Non-pigmented ciliary epithelial cell (primary cell): Measurements from ENCODE around the gene SLC38A10.

Source experiments
- DNase-seq: peaks from one replicate; pipeline ENCODE4 v3.0.0-alpha.2; 2010; ENCODE audit warnings: low read depth

Gene SLC38A10

DNA sequence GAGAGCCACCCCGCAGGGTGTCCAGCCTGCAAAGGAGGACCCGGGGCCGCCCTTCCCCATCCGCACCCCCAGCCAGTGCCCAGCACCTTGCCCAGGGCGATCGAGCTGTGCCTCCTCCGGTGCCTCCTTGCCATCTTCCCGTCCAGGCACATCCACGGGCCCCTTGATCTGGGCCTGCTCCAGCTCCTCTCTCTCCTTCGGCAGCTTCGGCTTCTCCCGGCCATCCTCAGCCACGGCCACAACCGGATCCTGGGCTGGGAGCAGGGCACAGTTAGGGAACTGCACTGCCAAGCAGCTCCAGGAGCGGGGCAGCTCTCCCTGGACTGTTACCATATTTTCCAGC lies 42.1 kb downstream of the SLC38A10 start:
- no peak for DNase-seq

DNA sequence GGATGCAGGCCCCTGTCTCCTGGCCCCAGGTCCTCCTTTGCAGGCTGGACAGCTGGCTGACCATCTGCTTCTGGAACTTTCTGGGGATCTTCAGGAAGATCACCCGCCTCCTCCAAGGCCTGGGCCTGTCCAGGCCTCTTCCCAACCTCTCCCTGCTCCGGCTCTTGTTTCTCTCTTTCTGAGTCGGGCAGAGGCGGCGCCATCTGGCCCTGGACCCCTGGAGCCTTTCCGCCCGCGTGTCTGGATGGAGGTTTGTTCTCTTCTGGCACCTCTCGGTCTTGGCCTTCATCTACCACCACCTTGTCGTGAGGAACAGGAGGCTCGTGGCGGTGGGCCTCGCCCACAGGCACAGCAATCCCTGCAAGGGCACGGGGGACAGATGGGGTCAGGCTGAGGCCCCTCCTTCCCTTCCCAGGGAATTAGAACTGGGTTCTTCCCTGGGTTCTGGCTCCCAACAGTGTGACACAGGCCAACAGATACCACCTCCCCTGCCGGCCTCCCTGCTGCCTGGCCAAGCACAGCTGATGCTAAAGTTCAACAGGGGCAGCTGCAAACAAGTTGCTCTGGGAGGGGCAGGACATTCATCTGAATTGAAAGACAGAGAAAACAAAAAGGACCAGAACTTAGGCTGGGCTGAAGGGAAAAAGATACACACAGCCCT lies 42.7 kb downstream of the SLC38A10 start:
- DNase-seq, result no peak

DNA sequence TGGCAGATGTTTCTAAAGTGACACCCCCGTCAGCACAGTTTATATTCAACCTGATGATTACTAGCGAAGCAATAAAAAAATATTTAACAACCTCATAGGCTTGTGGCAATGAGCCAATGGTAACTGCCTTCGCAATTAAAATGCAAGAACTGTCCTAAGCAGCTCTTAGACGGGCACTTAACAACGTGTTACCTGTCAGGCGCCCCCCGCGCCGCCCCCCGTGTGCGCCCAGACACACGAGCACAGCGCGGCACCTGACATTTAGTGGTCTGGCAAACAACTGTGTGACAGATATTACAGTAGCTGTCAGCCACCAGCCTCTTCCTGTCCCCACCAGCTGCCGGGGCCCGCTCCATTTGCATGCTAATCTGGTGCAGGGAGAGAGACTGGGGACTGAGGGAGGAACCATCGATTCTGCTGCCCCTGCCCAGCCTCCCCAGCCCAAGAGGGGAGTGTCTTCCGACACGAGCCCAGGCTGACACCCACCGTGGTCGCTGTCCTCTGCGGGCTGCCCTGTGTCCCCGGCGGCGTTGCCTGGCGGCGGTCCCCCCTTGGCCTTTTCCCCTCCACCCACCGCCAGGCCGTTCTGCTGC lies 43.3 kb downstream of the SLC38A10 start:
- DNase-seq, result no peak

DNA sequence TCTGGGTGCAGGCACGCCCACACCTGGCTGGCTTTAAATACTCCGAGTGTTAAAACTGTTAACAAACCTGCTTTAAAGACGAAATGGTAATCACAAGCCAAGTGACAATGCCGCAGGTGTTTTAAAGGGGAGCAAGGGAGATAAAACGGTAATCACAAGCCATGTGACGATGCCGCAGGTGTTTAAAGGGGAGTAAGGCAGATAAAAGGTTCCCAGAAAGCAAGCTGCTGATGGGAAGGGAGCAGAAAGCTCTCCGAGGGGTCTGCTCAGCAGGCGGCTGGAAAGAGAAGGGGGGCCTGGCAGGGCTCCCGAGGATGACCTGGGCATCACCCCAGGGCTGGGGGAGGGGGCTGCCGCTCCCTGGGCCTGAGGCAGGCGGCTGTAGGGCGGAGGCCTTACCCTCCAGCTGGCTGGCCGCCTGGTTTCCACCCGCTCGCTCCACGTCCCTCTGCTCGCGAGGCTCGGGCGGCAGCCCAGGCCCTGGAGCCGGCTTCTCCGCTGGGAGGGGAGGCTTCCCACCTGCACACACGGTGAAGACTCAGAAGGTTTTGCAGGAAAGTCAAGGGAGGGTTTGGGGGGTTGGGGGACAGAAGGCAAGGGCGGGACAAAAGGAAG lies 43.9 kb downstream of the SLC38A10 start:
- no peak for DNase-seq

DNA sequence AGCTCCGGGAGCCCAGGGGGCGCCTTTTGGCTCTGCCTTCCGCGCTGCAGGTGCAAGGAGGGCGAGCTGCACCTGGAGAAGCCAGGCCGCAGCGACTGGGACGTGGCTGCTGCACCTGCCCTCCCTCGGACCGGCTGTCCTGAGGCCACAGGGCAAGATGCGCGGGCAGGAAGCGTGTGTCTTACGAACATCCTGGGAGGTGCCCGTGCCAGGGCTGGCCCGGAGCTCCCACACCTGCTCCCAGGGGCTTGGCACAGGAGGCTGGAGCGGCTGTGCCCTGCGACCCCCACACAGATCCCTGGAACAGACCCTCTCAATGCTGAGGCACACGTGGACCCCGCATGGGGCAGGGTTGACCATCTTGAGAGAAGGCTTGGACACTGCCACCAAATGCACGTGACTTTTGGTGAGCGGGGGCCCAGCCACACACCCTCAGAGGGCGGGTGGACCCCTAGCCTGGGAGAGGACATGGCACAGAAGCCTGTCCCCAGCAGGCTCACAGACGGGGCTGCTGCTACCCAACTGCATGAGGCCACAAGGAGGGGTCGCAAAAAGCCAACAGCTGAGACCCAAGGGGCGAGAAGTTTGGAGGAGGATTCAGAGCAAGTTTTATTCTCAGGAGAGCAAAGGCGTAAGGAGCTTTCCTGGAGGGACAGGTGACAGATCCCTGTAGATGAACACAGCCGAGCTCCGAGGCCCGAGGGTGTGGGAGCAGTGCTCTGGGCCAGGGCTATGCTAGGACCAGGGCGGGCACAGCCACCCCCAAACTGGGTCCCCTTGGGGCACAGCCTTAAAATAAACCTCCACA lies 44.6 kb downstream of the SLC38A10 start:
- DNase-seq, result no peak

DNA sequence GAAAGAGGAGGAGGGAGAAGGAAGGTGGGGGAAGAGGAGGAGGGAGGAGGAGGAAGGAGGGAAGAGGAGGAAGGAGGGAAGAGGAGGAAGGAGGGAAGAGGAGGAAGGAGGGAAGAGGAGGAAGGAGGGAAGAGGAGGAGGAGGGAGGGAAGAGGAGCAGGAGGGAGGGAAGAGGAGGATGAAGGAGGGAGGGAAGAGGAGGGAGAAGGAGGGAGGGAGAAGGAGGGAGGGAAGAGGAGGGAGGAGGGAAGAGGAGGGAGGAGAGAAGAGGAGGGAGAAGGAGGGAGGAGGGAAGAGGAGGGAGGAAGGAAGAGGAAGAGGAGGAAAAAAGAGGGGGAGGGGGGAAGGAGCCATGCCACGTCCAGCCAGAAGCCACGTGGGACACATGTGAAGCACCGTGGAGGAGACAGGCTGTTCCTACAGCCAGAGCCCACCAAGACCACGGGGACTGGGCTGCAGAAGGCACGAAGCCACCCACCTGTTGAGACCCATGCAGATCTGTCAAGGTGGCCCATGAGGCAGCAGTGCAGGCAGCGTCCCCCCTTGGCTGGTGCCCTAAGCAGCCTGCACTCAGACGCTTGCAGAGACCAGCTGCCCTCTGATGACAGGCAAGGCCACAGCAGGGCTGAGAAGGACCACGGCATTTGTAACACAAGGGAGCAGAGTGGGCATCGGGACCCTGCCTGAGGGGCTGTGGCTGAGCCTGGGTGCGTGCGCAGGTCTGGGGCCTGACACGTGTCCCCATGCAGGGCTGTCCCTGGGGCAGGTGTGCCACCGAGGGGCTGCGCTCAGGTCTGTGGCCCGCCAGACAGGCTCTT lies 45.7 kb downstream of the SLC38A10 start:
- no peak for DNase-seq

DNA sequence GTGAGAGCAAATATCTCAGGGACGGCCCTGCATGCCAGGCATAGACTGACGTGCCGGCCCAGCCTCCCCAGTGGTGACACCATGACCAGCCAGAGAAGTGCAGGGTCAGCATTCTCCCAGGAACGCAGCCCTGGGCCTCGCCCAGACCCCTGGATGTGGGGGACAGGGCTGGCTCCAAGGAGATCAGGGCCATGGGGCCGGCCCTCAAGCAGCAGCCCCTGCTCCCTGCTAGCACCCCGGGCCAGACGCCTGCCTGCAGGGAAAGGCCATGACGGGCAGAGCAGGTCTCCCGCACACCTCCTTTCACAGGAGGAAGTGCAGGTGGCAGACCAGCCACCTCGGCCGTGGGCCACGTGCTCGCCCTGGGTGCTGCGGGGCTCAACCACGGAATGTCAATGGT lies 46.5 kb downstream of the SLC38A10 start:
- no peak for DNase-seq

DNA sequence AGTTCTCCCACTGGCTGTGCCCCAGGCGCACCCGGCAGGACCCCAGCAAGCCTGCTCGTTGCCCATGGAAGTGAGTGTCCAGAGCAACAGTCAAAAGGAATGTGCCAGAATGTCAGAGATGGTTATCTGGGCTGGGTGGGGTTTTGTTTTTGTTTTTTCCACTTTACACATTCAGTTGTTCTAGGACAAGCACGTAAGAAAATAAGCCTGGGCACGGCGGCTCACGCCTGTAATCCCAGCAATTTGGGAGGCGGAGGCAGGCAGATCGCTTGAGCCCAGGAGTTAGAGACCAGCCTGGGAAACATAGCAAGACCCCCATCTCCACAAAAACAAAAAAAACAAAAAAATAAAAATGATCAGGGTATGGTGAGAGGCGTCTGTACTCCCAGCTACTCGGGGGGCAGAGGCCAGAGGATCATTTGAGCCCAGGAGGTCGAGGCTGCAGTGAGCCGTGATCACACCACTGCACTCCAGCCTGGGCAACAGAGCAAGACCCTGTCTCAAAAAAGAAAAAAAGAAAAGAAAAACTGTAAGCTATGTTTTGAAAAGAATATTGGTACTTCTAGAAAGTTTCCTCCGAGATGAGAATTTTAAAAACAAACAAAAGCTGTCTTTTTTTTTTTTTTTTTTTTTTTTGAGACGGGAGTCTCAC lies 47.6 kb downstream of the SLC38A10 start:
- no peak for DNase-seq

DNA sequence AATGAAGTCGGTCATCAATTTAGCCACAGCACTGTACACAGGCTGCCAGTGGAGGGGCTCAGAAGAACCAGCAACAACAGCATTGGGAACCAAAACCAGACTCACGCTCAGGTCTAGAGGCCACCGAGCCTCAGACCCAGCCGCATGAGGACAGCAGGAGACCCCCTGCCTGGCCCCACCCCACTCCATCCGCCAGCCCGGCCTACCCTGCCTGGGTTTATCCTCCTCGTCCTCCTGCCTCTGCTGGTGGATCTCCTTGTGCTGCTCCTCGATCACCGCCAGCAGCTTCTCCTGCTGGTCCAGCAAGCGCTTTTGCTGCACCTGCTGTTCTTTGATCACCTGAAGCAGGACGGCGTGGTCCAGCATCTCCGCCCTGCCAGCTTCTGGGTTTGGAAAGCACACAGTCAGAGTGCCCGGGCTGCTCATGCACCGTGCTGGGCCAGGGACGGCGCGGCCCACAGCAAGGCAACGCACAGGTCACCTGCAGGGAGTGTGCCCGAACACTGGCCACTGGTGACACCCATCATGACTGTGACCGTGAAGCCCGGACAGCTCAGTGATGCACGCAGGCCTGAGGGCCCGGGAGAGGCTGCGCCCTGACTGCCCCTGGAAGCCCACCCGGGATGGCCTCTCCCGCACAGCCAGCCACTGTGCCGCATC lies 48.3 kb downstream of the SLC38A10 start:
- no peak for DNase-seq

DNA sequence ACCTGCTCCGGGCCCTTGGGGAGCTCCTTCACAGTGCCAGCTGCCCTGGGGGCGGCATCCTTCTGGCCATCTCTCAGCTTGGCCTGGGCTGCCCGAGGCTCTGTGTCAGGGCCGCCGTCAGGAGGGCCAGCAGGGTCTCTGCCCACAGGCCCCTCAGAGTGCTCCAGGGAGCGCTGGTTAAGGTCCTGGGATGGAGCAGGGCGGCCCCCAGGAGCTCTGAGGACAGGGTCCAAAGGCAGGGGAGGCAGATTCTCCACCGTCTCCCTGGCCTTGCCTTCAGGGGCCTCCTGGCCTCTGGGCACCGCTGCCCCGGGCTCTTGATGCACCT lies 48.8 kb downstream of the SLC38A10 start:
- DNase-seq, result no peak

DNA sequence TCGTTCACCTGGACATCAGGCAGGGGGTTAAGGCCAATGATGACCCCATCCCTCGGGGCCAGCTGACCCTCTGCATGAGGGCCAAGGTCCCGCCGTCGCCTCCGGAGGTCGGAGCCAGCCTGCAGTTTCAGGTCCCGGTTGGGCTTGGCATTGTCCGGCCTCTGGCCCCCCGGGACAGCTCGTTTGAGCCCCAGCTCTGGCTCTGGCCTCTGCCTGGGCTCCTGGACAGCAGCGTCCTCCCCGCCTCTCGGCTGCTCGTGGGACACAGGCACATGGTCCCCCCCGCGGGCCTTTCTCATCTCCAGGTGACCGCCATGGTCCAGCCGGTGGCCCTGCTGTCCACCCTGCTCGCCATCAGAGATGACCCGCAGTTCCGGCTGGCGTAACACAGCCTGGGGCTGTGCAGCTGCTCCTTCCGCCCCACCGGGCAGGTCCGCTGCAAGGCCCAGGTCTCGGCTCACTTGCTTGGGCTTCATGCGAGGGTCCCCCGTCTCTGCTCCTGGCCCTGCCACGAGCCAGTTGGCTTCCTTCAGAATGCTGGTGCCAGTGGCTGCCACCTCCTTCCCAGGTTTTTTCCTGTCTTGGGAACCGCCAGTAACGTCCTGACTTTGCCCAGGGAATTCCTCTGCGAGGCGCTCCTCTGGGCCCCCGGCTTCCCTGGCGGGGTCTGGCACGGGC lies 49.3 kb downstream of the SLC38A10 start:
- no peak for DNase-seq

DNA sequence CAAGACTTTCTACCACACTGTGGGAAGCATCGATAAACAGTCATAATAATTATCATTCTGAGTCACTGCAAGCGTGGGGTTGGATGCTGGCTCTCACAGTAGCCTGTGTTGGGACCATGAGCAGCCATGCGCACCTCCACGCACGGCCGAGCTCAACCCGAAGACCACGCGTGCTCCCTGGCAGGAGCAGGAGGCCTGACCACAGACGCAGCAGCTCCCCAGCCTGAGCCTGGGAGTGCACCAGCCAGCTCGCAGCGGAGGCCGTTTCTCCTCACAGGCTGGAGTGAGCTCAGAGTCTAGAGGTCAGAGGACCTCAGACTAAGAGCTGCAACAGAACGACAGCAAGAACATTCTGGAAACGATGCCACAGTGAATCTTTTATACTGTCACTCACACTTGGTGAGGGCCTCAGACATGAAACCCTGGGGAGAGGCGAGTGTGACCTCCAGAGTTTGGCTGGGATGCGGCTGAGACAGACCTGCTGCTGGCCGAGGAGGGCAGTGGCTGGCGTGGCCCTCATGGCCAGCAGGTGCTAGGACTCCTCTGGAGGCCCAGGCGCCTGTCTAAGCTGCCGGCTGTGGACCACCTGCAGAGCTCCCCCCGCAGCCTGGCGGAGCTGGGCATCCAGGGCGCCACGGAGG lies 50.0 kb downstream of the SLC38A10 start:
- no peak for DNase-seq

DNA sequence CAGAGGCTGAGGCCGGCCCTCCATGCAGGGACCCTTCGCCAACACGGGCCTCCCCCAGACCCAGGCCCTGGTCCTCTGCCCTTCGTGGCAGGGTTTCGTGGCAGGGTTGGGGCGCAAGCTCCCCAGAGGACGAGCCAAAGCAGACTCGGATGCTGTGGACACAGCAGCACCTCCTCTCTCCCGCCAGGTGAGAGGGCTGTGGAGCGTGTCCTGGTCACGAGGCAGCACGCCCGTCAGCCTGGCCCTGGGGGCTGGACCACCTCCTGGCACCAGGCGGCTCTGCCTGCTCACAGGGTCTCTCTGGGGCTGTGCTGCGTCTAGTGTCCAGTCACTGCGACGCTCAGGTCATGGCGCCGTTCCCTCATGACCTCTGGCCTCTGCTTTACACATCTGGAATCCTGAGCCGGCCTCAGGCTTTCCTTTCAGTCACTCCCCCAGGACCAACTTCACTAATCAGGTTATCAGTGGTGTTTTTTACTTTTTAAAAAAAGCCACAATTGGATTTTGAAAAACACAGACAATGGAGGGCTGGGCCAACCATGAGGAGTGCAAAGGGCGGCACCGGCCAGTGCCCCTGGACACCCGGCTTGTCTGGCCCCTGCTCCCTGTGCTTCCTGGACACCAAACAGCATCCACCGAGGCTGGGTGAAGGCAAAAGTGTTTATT lies 50.6 kb downstream of the SLC38A10 start:
- DNase-seq, result no peak

DNA sequence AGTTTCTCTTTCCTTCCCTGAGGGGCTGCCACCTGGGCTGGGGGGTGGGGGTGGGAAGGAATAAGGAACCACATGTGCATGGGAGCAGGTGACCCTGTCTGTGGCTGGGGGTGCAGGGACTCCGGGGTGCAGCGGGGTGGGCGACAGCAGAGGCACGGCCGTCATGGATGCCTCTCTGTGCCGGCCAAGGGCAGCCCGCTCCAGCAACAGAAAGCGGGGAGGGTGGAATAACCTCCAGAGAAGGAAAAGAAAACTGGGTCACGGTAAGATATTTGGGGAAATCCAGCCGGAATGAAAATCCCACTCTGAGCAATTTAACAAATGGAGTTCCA lies 51.8 kb downstream of the SLC38A10 start:
- no peak for DNase-seq

DNA sequence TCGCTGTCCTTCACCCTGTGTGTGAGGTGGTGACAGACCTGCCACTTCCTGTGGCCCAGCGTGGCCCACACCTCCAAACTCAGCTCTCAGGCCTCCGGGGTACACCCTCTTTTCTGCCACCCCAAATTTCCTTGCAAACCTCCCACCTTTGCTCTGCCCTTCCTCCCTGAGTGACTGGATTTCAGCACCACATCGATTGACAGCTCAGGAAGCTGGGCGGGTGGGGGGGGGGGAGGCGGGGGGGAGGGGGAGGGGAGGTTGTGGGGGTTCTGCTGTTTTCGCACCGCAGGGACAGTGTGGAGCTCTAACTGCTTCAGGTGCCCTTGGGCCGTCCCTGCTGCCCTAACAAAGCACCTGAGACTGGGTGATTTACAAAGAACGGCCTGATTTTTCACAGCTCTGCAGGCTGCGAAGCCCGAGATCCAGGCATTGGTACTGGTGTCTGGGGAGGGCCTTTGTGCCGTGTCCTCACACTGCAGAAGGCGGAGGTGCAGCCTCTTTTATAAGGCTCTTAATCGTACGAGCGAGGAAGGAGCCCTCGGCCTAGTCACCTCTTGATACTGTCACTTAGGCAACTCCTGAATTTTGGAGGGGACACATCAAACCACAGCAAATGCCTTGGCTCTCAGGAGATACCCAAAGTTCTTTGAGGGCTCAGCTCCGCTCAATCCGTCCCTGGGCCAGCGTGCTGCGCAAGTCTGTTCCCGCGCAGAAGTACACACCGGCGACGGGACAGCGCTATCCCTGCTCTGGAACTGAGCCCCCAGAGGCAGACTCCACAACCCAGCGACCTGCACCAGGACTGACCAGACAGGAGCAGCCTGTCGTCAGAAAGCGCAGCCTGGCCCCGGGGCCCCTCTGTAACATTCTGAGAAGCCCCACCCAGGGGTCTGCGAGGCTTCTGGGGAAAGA lies 52.4 kb downstream of the SLC38A10 start:
- no peak for DNase-seq

DNA sequence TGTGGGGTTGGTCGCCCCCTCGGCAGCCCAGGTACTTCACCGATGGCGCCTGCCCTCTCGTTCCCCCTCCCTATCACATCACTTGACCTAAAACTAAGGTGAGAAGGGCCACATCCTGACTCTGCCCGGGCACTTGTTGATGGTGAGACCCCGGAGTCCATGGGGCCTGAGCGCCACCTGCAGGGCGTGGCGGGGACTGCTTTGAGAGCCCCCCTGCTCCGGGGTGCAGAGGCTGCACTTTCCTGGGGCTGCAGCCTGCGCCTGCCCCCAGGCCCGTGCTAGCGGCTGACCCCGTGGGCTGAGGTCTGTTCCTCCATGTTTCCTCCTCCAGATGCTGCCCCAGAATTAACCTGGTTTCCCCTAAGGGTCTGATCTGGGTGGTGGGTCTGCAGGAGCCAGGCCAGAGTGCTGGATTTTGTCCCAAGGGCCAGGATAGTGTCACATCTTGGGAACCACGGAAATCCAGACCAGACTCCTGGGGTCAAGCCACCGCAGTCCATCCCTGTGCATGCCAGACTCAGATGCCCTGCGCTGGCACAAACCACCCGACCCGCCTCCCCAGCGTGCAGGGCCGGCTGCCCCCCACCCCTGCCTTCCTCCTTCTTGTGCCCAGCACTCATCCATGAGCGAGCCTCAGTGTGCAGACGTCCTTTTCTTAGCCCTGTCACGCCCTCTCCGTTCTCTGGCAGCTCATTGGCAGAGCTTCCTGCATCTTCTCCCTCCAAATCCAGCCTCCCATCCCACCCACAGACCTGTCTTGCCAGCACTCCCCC lies 53.3 kb downstream of the SLC38A10 start:
- DNase-seq, result no peak

DNA sequence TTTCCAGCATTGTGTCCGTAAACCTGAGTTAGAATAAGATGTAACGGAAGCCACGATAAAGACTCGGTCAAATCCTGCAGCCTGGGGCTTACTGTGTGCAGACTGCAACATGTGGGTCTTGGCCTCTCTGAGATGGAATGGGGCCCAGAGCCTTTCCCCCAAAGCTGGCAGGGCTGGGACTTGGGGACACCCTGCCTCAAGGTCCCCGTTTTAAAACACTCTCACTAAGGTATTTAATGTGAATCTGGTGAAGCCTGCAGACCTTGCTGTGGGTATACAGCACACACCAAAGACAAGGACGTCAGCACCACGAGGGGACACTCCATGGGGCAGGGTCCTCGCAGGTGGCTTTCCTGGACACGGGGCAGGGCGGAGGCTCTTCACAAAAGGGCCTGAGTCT lies 53.9 kb downstream of the SLC38A10 start:
- DNase-seq, result no peak

DNA sequence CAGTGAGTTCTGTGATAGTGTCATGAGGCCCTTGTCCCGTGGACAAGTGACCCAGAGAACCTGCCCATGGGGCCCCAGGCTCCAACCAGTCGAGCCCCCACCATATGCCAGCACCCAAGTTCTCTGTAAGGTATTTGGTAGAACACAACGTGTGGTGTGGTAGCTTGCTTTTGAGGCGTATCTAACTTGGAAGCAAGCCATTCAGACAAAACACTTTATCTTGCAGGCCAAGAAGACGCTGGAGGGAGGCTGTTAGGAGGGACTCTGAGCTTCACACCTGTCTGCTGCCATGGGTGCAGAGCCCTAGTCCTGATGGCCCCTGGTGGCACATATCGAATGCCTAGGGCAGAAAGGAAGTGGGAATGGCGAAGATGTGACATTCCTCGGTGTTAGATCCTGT lies 54.3 kb downstream of the SLC38A10 start:
- no peak for DNase-seq
